ENCODE data around the gene GXYLT2. TPM values are rescaled to one million over a fixed set of nuclear protein-coding genes. Genes with fewer than 3 reads are reported as not detected.

GXYLT2 gene
- total and polyA plus RNA-seq, 2 of the 13 experiments (the other 11 are each of a cell fraction or from before 2014, with no cell fraction given), result 4.3 to 6.9 TPM

DNA sequence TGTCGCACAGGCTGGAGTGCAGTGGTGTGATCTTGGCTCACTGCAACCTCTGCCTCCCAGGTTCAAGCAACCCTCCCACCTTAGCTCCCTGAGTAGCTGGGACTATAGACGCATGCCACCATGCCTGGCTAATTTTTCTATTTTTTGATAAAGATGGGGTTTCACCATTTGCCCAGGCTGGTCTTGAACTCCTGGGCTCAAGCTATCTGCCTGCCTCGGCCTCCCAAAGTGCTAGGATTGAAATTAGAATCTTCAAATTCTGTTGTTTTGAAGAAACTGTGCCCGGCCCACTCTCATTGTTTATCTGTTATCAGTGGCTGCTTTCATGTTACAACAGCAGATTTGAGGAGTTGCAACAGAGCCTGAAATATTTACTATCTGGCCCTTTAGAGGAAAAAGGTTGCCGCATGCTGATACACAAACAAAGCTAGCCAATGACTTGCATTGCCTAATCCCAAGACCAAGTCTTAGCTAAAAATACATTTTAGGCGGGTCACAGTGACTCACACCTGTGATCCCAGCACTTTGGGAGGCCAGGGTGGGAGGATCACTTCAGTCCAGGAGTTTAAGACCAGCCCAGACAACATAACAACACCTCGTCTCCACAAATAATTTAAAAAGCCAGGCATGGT is 65.6 kb downstream of the GXYLT2 start (continued):
- TF ChIP-seq, protein P1, sequence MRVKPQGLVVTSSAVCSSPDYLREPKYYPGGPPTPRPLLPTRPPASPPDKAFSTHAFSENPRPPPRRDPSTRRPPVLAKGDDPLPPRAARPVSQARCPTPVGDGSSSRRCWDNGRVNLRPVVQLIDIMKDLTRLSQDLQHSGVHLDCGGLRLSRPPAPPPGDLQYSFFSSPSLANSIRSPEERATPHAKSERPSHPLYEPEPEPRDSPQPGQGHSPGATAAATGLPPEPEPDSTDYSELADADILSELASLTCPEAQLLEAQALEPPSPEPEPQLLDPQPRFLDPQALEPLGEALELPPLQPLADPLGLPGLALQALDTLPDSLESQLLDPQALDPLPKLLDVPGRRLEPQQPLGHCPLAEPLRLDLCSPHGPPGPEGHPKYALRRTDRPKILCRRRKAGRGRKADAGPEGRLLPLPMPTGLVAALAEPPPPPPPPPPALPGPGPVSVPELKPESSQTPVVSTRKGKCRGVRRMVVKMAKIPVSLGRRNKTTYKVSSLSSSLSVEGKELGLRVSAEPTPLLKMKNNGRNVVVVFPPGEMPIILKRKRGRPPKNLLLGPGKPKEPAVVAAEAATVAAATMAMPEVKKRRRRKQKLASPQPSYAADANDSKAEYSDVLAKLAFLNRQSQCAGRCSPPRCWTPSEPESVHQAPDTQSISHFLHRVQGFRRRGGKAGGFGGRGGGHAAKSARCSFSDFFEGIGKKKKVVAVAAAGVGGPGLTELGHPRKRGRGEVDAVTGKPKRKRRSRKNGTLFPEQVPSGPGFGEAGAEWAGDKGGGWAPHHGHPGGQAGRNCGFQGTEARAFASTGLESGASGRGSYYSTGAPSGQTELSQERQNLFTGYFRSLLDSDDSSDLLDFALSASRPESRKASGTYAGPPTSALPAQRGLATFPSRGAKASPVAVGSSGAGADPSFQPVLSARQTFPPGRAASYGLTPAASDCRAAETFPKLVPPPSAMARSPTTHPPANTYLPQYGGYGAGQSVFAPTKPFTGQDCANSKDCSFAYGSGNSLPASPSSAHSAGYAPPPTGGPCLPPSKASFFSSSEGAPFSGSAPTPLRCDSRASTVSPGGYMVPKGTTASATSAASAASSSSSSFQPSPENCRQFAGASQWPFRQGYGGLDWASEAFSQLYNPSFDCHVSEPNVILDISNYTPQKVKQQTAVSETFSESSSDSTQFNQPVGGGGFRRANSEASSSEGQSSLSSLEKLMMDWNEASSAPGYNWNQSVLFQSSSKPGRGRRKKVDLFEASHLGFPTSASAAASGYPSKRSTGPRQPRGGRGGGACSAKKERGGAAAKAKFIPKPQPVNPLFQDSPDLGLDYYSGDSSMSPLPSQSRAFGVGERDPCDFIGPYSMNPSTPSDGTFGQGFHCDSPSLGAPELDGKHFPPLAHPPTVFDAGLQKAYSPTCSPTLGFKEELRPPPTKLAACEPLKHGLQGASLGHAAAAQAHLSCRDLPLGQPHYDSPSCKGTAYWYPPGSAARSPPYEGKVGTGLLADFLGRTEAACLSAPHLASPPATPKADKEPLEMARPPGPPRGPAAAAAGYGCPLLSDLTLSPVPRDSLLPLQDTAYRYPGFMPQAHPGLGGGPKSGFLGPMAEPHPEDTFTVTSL (CRISPR knock-in tag; IDR thresholded peaks at IDR 0.05; ENCODE audit: borderline replicate concordance), result peak; percentile 86
- TF ChIP-seq, protein P2, sequence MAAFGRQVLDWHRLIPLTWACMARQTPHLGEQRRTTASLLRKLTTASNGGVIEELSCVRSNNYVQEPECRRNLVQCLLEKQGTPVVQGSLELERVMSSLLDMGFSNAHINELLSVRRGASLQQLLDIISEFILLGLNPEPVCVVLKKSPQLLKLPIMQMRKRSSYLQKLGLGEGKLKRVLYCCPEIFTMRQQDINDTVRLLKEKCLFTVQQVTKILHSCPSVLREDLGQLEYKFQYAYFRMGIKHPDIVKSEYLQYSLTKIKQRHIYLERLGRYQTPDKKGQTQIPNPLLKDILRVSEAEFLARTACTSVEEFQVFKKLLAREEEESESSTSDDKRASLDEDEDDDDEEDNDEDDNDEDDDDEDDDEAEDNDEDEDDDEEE (CRISPR knock-in tag; IDR thresholded peaks at IDR 0.05), result no peak
- no peak for TF ChIP-seq ZIK1 (CRISPR knock-in tag; IDR thresholded peaks at IDR 0.05; ENCODE audit: borderline replicate concordance, low read depth)
- TF ChIP-seq SRSF4 (IDR thresholded peaks at IDR 0.05; ENCODE audit: low read depth, low read length, poor library complexity, severe bottlenecking), result no peak
- TF ChIP-seq CENPT (CRISPR knock-in tag; IDR thresholded peaks at IDR 0.05; ENCODE audit: low read depth), result no peak
- no peak for TF ChIP-seq ZNF441 (CRISPR knock-in tag; IDR thresholded peaks at IDR 0.05; ENCODE audit: borderline replicate concordance)
- peak; percentile 52 for TF ChIP-seq ATF1 (CRISPR knock-in tag; IDR thresholded peaks at IDR 0.05)
- TF ChIP-seq GLI4 (CRISPR knock-in tag; IDR thresholded peaks at IDR 0.05; ENCODE audit: borderline replicate concordance), result no peak
- peak; percentile 94; the same call in 1 of the 2 replicates for TF ChIP-seq FOXK1 (CRISPR knock-in tag; IDR thresholded peaks at IDR 0.05; ENCODE audit: borderline replicate concordance, low read depth)
- no peak for TF ChIP-seq ZBTB3 (CRISPR knock-in tag; IDR thresholded peaks at IDR 0.05; ENCODE audit: borderline replicate concordance, low read depth)
- TF ChIP-seq, protein P3, sequence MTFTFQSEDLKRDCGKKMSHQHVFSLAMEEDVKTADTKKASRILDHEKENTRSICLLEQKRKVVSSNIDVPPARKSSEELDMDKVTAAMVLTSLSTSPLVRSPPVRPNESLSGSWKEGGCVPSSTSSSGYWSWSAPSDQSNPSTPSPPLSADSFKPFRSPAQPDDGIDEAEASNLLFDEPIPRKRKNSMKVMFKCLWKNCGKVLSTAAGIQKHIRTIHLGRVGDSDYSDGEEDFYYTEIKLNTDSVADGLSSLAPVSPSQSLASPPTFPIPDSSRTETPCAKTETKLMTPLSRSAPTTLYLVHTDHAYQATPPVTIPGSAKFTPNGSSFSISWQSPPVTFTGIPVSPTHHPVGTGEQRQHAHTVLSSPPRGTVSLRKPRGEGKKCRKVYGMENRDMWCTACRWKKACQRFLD (CRISPR knock-in tag; IDR thresholded peaks at IDR 0.05; ENCODE audit: borderline replicate concordance), result no peak
- no peak; the same call in 1 of the 2 replicates for TF ChIP-seq ZNF737 (CRISPR knock-in tag; IDR thresholded peaks at IDR 0.05; ENCODE audit: borderline replicate concordance)
- peak; percentile 81; the same call in 1 of the 2 replicates for TF ChIP-seq NCOR1 (IDR thresholded peaks at IDR 0.05; ENCODE audit: borderline replicate concordance, low read length)
- TF ChIP-seq, protein P4, sequence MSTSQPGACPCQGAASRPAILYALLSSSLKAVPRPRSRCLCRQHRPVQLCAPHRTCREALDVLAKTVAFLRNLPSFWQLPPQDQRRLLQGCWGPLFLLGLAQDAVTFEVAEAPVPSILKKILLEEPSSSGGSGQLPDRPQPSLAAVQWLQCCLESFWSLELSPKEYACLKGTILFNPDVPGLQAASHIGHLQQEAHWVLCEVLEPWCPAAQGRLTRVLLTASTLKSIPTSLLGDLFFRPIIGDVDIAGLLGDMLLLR (CRISPR knock-in tag; IDR thresholded peaks at IDR 0.05), result no peak
- TF ChIP-seq ZNF256 (CRISPR knock-in tag; conservative IDR thresholded peaks at IDR 0.05), result no peak
- peak; percentile 78 for TF ChIP-seq GFI1 (CRISPR knock-in tag; IDR thresholded peaks at IDR 0.05; ENCODE audit: borderline replicate concordance)
- TF ChIP-seq, protein P5, sequence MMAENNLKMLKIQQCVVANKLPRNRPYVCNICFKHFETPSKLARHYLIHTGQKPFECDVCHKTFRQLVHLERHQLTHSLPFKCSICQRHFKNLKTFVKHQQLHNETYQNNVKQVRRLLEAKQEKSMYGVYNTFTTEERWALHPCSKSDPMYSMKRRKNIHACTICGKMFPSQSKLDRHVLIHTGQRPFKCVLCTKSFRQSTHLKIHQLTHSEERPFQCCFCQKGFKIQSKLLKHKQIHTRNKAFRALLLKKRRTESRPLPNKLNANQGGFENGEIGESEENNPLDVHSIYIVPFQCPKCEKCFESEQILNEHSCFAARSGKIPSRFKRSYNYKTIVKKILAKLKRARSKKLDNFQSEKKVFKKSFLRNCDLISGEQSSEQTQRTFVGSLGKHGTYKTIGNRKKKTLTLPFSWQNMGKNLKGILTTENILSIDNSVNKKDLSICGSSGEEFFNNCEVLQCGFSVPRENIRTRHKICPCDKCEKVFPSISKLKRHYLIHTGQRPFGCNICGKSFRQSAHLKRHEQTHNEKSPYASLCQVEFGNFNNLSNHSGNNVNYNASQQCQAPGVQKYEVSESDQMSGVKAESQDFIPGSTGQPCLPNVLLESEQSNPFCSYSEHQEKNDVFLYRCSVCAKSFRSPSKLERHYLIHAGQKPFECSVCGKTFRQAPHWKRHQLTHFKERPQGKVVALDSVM (CRISPR knock-in tag; IDR thresholded peaks at IDR 0.05), result peak; percentile 98
- no peak for TF ChIP-seq ZSCAN12 (CRISPR knock-in tag; IDR thresholded peaks at IDR 0.05)

Data from HepG2 (cell line).